HG03521 (cell line): Measurements from ENCODE around the gene FUBP3.

Experiments
- ATAC-seq: cut with Tn5 transposase; IDR thresholded peaks from one replicate; pipeline ENCODE4 v1.9.1; 2021; ENCODE audit warnings: mild to moderate bottlenecking, moderate library complexity; ENCODE audit not compliant: unreplicated experiment

FUBP3 gene

GRCh38 chr9:130661451-130662098 is 82.2 kb downstream of the FUBP3 start:
- no peak for ATAC-seq

DNA sequence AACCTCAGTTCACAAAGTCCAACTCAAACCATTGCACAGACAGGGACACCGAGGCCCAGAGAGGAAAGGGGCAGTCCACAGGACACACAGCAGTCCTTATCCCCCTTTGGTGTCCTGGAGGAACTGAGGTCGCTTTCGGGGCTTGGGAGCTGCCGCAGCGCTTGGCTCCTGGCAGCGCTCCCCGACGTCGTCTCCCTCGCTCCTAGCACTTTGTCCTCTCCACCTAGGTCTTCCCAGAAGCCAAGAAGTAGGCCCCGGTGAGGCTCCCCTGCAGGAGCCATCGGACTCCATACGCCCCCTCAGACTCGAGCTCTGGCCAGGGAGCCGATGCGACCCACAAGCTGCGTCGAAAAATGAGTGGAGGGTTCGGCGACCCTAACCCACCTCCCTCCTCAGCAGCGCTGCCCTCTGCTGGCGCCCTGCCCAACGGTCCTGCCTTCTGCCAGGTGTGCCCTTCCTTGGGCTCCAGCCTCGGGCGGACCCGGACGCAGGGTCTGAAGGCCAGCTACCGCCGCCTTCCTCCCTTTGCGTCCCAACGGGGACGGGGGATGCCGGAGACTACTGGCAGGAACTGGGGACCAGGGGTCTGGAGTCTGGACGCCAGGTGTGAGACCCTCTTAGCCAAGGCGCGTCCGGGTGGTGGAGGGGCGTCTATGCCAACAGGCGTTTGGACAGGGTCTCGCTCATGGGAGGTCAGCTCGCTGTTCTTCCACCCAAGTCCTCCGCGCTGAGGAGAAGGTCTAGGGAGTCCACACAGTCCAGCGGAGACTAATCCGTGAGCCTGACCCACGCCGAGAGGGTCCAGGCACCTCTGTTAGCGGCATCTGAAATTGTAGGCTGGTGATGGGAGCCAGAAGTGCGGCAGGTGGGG is 83.0 kb downstream of the FUBP3 start:
- no peak for ATAC-seq

DNA sequence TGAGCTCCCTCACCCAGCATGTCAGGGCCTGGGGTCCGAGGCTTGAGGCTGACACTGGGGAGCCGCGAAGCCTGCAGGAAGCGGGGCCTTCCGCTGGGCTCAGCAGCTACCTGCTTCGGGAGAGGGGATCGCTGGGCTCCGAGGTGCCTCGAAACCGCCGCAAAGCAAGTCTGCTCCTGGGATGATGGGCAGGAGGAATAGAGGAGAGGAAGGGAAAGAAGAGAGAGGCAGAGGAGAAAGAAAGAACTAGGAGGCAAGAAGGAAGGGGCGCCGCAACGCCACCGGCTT is 83.5 kb downstream of the FUBP3 start:
- no peak for ATAC-seq

DNA sequence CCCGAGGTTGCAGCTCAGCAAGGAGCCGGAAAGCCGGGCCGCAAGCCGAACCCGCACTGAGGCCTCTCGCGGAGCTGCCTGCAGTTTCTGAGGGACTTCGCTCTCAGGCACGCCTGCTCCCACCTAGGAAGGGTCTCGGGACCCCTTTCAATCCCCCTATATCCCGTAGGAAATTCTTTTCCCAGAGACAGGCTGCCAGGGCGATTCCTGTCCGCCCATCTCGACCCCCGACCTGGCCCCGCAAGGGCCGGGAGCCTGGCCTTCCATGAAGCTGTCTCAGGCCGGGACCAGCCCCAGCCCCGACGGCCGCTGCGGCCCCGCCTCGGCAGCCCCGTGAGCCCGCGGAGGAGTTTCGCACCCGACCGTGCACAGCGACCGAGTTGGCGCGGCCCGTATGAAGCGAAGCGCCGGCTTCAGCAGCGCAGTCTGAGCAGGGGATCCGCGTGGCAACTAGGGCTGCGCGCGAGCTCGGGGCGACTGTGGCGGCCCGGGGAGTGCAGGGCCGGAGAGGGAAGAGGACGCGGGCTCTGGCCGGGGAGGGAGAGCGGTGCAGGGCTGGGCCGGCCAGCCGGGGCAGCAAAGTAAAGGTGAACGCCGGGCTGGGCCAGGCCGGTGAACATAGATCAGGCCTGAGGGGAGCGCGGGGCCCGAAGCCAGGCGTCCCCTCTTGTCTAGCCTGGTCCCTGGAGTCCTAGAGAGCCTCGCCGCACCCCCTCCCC is 84.0 kb downstream of the FUBP3 start:
- ATAC-seq = no peak

DNA sequence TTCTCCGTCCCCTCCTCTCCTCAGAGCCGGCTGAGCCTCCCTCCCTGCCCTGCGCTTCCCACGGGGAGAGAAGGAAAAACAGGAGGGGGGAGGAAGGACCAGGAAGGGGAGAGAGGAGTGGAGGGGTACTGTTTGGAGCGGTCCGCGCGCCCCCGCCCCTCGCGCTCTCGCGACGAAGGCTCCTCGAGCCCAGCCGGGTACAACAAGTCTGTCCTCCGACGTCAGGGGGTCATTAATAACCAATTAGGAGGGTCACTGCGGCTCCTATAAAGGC is 84.5 kb downstream of the FUBP3 start:
- ATAC-seq = no peak

GRCh38 chr9:130664251-130665028 is 85.1 kb downstream of the FUBP3 start, which contains the start of gene PRDM12:
PRDM12 (plus strand) TSS chr9:130664594; CDS start chr9:130664654, 60 bp downstream.
- no peak for ATAC-seq

DNA sequence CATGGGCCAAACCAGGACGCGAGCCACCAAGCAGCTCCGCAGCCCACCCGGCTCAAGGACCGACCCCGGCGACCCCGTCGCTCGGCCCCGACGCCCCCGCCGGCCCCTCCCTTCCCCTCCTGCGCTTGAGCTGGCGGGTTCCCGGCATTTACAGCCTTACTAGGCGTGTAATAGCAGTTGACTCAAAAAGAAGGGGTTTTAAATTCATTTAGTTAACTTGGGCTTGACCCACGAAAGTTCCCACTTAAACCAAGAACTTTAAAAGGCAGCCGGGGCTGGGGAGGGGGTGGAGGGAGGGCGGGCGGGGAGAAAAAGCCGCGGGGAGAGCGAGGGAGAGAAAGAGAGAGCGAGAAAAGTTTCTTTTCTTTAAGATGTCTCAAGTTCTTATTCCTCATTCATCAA is 85.7 kb downstream of the FUBP3 start:
- ATAC-seq = no peak

- ATAC-seq = no peak
Measured at GRCh38 chr9:130665431-130666392, 86.3 kb downstream of the FUBP3 start.

DNA sequence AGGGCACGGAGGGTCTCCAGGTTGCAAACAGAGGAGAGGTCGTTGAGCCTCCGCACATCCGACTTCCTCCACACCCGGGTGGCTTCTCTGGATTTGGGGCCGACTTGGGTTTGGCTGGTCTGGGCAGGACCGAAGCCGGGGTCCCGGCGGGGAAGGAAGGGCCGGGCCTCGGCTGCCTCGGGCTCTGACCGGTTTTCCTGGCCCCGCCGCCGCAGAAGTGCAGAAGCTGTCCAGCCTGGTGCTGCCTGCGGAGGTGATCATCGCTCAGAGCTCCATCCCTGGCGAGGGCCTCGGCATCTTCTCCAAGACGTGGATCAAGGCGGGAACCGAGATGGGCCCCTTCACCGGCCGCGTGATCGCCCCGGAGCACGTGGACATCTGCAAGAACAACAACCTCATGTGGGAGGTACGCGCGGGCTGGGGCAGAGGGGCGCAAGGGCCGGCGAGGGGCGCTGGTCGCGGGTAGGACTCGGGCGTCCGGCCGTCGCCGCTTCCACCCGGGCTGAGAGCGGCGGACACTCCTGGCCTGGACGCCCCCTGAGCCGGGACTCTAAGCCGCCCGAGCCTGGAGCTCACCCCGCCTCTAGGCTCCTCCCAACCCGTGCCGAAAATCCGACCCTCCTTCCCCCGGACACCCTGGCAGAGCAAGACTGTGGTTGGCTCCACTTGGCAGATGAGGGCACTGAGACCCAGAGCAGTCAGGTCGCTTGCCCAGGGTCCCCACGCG is 87.2 kb downstream of the FUBP3 start:
- no peak for ATAC-seq

- no peak for ATAC-seq
Measured at GRCh38 chr9:130667120-130667435, 87.7 kb downstream of the FUBP3 start.

- ATAC-seq = no peak
Measured at GRCh38 chr9:130668196-130668595, 88.8 kb downstream of the FUBP3 start.

DNA sequence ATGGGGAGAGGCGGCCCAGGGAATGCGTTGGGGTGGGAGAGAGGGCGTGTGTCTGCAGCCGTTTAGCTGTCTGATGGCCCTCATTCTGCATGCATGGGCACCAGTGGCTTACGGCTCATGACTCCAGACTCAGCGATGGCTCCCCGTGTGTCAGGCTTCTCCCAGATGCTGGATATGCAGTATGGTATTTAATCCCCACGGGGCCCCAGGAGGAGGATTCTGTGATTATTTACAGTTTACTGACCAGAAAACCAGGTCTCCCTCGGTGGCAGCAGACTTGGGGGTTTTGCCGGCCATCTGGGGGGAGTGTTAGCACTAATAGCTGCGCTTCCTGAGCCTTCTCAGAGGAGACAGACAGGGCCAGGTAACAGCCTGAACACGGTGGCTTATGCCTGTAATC is 89.3 kb downstream of the FUBP3 start:
- no peak for ATAC-seq

- no peak for ATAC-seq
Measured at GRCh38 chr9:130669965-130670364, 90.6 kb downstream of the FUBP3 start.

GRCh38 chr9:130670644-130671043 is 91.3 kb downstream of the FUBP3 start:
- no peak for ATAC-seq

DNA sequence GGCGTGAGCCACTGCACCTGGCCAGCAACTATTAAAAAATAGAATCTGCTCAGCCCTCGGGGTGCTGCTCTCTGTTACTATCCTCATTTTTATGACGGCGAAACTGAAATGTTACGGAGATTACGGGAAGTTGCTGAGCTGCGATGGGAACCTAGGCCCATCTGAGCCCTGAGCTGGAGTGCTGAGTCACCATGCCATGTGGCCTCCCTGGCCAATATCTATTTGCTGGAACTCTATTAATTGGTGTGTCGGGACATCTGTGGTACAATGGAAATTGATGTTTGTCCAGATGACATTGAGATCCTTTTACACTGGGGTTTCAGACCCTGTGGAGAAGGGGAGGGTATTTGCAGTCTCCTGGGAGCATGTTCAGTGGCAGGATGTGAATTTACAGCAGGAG is 93.1 kb downstream of the FUBP3 start:
- ATAC-seq = no peak

GRCh38 chr9:130672933-130673615 is 93.7 kb downstream of the FUBP3 start:
- no peak for ATAC-seq

DNA sequence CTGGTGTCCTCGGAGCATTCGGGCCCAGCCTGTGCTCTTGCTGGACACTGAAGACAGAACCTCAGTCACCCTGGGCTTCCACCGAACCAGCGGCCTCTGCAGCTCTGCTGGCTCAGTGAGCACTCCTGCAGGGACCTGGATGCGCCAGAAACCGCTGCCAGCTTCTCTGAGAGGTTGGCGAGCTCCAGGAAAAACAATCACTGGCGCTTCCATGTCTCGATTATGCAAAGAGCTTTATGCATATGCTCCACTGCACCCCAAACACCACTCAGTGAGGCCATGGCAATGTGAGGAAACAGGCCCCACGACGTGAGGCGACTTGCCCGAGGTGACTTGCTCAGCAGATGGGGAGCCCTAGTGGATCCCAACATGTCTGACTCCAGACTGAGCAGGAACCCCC is 96.0 kb downstream of the FUBP3 start:
- no peak for ATAC-seq

DNA sequence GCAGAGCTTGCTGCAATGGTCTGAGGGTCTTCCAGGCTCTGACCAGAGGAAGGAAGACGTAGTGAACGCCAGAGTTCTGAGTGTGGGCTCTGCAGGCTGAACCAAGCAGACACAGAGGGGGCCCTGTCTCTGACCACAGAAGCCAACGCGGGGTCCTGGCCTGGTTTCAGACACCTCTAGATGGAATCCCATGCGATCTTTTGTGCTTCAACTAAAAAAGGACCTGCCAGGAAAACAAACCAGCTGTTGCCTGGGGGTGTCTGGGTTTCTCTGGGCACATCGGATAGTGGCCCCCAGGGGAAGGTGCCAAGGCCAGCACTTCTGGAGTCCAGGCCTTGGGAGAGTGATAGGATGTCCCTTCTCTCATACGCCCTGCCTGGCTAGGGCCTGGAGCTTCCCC is 97.9 kb downstream of the FUBP3 start:
- no peak for ATAC-seq
